Large intestine (tissue), 3 donors: Measurements from ENCODE around the gene CDRT4. TPM values are rescaled to one million over a fixed set of nuclear protein-coding genes. Genes with fewer than 3 reads are reported as not detected.

Experiments used
- DNase-seq, 2 donors: peaks; one replicate each; pipeline versions ENCODE4 v3.0.0 to v3.0.0-alpha.2; 2013
- H3K27ac ChIP-seq: one replicate; pipeline ENCODE4 v1.5.1; 2013; ENCODE audit warnings: low read length
- H3K27me3 ChIP-seq: 2 replicates; pipeline ENCODE4 v1.6.1; 2013; ENCODE audit warnings: low read length; ENCODE audit not compliant: control insufficient read depth, insufficient read depth
- H3K36me3 ChIP-seq: 2 replicates; pipeline ENCODE4 v1.6.1; 2013; ENCODE audit warnings: low read length; ENCODE audit not compliant: control insufficient read depth, insufficient read depth
- H3K4me1 ChIP-seq: one replicate; pipeline ENCODE4 v1.6.1; 2013; ENCODE audit warnings: low read length; ENCODE audit not compliant: control insufficient read depth, insufficient read depth
- H3K4me3 ChIP-seq: one replicate; pipeline ENCODE4 v1.5.1; 2013; ENCODE audit warnings: low read length
- H3K9me3 ChIP-seq: one replicate; pipeline ENCODE4 v1.6.1; 2013; ENCODE audit warnings: mild to moderate bottlenecking, low read depth, low read length, moderate library complexity; ENCODE audit not compliant: control insufficient read depth
- WGBS: methylation state at CpG from one replicate; pipeline ENCODE4 v1.1.5; 2013; ENCODE audit warnings: low lambda C conversion rate; ENCODE audit not compliant: insufficient coverage; 5-methylcytosine and 5-hydroxymethylcytosine counted together
- polyA plus RNA-seq: library from polyadenylated mRNA; unstranded; fragments of 120-200 nt; gene quantifications from one replicate; pipeline ENCODE4 v1.2.1, GENCODE V29; 2013

The CDRT4 gene
- polyA plus RNA-seq, 1 donor = 29.3 TPM

- H3K27ac ChIP-seq = no peak overlapping the region
- H3K9me3 ChIP-seq = no peaks in the 10 kb centered on the region
- H3K36me3 ChIP-seq = peaks cover 4% of the 10 kb centered on the region
- H3K4me3 ChIP-seq = no peak overlapping the region
- peaks cover 13% of the 10 kb centered on the region for H3K4me1 ChIP-seq
- H3K27me3 ChIP-seq = no peaks in the 10 kb centered on the region
- no peak for DNase-seq
Measured at GRCh38 chr17:15494821-15495220, 27.4 kb upstream of the CDRT4 start.

- Histone ChIP-seq H3K9me3 (no peaks in the 10 kb centered on the region), H3K27me3 (no peaks in the 10 kb centered on the region), H3K4me1 (peaks cover 13% of the 10 kb centered on the region), H3K4me3 (no peak overlapping the region), H3K36me3 (peaks cover 4% of the 10 kb centered on the region), H3K27ac (no peak overlapping the region)
- DNase-seq = no peak
- WGBS = 60% methylated on average over 1 of the region's 1 CpG
Measured at GRCh38 chr17:15493693-15494035, 26.2 kb upstream of the CDRT4 start.

DNA sequence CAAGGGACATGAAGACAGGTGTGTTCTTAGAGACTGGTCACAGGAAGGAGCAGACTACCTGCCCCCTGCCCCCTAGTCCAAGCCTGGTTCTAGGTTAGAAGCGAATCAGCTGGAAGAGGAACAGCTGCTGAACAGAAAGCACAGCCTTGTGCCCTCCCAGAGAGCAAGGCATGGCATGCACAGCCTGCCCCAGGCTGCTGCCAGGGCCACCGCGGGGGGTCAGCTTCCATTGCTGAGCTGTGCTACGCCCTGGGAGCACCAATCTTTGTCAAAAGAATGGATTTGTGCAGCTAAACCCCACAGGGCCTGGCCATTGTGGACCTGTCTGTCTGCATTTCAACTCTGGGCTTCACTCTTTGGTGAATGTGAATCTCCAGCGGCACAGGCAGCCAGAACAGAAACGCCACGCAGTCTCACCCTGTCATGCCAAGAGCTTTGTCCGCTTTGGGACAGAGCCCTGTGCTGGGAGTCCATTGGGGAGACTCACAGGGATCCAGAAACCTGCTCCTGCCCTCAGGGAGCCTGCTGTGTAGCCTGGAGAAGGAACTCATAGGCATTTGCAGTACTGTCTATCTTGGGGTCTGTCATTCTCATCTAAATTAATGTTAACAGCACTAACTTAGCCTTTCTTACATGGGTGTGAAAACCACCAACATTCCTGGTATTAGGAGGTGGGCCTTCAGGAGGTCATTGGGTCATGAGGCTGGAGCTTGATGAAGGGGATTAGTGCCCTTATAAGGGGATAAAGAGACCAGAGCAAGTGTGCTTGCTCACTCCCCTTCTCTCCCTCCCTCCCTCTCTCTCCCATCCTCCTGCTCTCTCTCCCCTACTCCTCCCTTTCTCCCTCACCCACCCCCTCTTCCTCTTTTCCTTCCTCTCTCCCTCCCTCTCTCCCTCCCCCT is 25.6 kb upstream of the CDRT4 start:
- no peak for DNase-seq
- Histone ChIP-seq H3K4me3 (no peak overlapping the region), H3K27me3 (no peaks in the 10 kb centered on the region), H3K36me3 (peaks cover 4% of the 10 kb centered on the region), H3K27ac (no peak overlapping the region), H3K4me1 (peaks cover 13% of the 10 kb centered on the region), H3K9me3 (no peaks in the 10 kb centered on the region)
- WGBS = no CpG with 5 or more reads among the region's 8 CpGs

- DNase-seq = no peak
- H3K4me1 ChIP-seq = peaks cover 13% of the 10 kb centered on the region
- H3K27me3 ChIP-seq = no peaks in the 10 kb centered on the region
- no peaks in the 10 kb centered on the region for H3K9me3 ChIP-seq
- H3K4me3 ChIP-seq = no peak overlapping the region
- no peak overlapping the region for H3K27ac ChIP-seq
- WGBS = no CpG with 5 or more reads among the region's 4 CpGs
- peaks cover 4% of the 10 kb centered on the region for H3K36me3 ChIP-seq
Measured at GRCh38 chr17:15492186-15492585, 24.8 kb upstream of the CDRT4 start.

DNA sequence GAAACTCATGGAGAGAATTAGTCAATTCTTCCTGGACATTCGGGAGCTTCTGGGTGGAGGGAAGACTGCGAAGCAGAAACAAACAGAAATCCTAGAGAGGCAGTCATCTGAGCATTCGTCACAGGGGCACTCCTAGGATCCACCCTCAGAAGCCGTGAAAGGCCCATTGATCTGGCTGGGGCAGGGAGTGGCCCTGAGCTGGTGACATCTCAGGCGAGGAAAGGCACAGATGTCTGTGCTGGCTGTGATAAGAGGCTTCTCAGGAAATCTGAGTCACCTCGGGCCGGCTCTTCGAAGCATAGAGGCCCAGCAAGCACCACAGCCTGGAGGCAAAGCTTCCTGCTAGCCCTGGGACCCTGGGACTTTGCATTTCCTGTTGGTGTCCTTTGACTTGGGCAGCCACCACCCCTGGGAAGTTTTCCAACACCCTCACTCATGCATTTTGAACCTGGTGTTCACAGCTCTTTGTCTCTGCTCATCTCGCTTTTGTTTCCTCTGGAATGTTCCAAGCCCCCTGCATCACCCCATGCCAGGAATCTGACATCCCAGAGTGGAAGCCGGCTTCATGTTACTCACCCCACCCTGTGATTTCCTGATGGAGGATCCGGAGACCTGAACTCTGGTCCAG is 23.3 kb upstream of the CDRT4 start:
- H3K9me3 ChIP-seq = no peaks in the 10 kb centered on the region
- peak; percentile 90 to 97 for DNase-seq
- no peaks in the 10 kb centered on the region for H3K36me3 ChIP-seq
- H3K27ac ChIP-seq = peak overlapping the region; percentile 61
- WGBS = no CpG with 5 or more reads among the region's 11 CpGs
- H3K4me3 ChIP-seq = no peak overlapping the region
- no peaks in the 10 kb centered on the region for H3K27me3 ChIP-seq
- H3K4me1 ChIP-seq = peaks cover 13% of the 10 kb centered on the region

DNA sequence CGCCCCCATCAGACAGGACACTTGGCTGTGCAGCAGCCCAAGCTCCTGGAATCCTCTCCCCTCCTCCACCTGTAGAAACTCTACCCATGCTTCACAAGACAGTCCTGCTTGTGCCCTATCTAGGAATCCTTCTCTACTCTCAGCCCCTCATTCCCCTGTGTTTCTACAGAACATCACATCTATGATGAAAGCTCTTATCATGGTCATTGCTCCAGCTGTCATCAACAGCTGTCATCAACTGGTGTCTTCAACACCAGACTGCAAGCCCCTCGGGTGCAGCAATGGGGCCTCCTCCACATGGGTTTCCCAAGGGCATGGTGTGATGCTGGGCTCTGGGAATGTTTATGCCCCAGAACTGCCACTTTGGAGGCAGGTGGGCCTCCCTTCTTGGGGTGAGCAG is 21.1 kb upstream of the CDRT4 start:
- Histone ChIP-seq H3K27me3 (no peaks in the 10 kb centered on the region), H3K4me1 (peaks cover 13% of the 10 kb centered on the region), H3K27ac (no peak overlapping the region), H3K36me3 (no peaks in the 10 kb centered on the region), H3K4me3 (no peak overlapping the region), H3K9me3 (no peaks in the 10 kb centered on the region)
- no CpG with 5 or more reads among the region's 2 CpGs for WGBS
- no peak for DNase-seq

- H3K27me3 ChIP-seq = no peaks in the 10 kb centered on the region
- no peak for DNase-seq
- no peaks in the 10 kb centered on the region for H3K9me3 ChIP-seq
- no peaks in the 10 kb centered on the region for H3K4me1 ChIP-seq
- WGBS = 57% methylated on average over 3 of the region's 4 CpGs
- no peak overlapping the region for H3K27ac ChIP-seq
- no peak overlapping the region for H3K4me3 ChIP-seq
- H3K36me3 ChIP-seq = no peaks in the 10 kb centered on the region
Measured at GRCh38 chr17:15485045-15485444, 17.6 kb upstream of the CDRT4 start.

DNA sequence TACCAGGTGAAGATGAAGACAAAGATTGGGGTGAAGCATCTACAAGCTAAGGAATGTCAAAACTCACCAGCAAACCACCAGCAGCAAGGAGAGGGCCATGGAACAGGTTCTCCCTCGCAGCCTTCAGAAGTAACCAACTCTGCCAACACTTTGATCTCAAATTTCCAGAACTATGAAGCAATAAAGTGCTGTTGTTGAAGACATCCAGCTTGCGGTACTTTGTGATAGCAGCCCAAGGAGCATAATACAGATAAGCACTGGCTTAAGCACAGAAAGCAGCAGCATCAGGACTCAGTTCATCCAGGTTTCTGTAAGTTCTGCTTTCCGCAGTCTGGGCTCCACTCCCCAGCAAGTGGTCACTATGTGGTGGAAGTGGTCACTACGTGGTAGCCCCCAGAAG is 16.0 kb upstream of the CDRT4 start:
- H3K27me3 ChIP-seq = no peaks in the 10 kb centered on the region
- H3K27ac ChIP-seq = no peak overlapping the region
- no peaks in the 10 kb centered on the region for H3K36me3 ChIP-seq
- no peaks in the 10 kb centered on the region for H3K4me1 ChIP-seq
- WGBS = no CpG with 5 or more reads among the region's 4 CpGs
- no peak for DNase-seq
- no peak overlapping the region for H3K4me3 ChIP-seq
- no peaks in the 10 kb centered on the region for H3K9me3 ChIP-seq

GRCh38 chr17:15482476-15482875 is 15.1 kb upstream of the CDRT4 start:
- no peaks in the 10 kb centered on the region for H3K9me3 ChIP-seq
- no peaks in the 10 kb centered on the region for H3K4me1 ChIP-seq
- H3K4me3 ChIP-seq = no peak overlapping the region
- H3K27ac ChIP-seq = no peak overlapping the region
- no peaks in the 10 kb centered on the region for H3K36me3 ChIP-seq
- WGBS = 62% methylated on average over 2 of the region's 6 CpGs
- no peaks in the 10 kb centered on the region for H3K27me3 ChIP-seq
- DNase-seq = no peak

DNA sequence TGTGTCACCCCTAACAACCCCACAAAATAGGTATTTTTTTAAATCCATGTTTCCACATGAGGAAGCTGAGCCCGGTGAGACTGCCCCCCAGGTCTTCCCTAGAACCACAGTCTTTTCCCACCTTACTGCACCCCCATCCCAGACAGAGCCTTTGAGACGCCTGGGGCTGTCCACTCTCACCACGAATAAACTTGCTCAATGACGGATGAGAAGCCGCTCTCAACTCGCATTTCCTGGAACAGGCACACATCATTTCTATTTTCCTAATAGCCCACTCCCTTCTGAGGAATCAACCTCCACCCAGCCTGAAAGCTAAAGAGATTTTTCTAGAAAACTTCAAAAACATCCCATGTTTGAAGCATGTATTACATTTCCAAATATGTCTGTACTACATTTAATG is 14.1 kb upstream of the CDRT4 start:
- Histone ChIP-seq H3K36me3 (no peaks in the 10 kb centered on the region), H3K4me1 (no peaks in the 10 kb centered on the region), H3K9me3 (no peaks in the 10 kb centered on the region), H3K4me3 (no peak overlapping the region), H3K27ac (no peak overlapping the region), H3K27me3 (no peaks in the 10 kb centered on the region)
- DNase-seq = no peak
- WGBS = 100% methylated on average over 2 of the region's 6 CpGs

GRCh38 chr17:15480204-15480603 is 12.8 kb upstream of the CDRT4 start:
- 78% methylated on average over 4 of the region's 6 CpGs for WGBS

More at GRCh38 chr17:15480204-15480603, 12.8 kb upstream of the CDRT4 start:
- DNase-seq = no peak
- H3K36me3 ChIP-seq = no peaks in the 10 kb centered on the region
- no peak overlapping the region for H3K27ac ChIP-seq
- no peaks in the 10 kb centered on the region for H3K9me3 ChIP-seq
- no peak overlapping the region for H3K4me3 ChIP-seq
- no peaks in the 10 kb centered on the region for H3K27me3 ChIP-seq
- peaks cover 4% of the 10 kb centered on the region for H3K4me1 ChIP-seq
